Ovary (tissue), 3 donors: ENCODE data around the gene NDUFA13.

ENCODE experiments used
- POLR2A ChIP-seq: fragments of 450-650 bp; IDR thresholded peaks from one replicate; pipeline ENCODE4 v1.6.1; 2017; ENCODE audit warnings: antibody characterized with exemption, mild to moderate bottlenecking, moderate library complexity
- TF ChIP-seq, protein P1 (sequence below), 3 donors: fragments of 450-650 bp in 2 of 3; fragments of 200-600 bp in 1 of 3; IDR thresholded peaks; one replicate each; pipeline versions ENCODE4 v1.5.1 to v1.8.0; 2016 to 2022; ENCODE audit warnings: antibody characterized with exemption in 3 of 3, mild to moderate bottlenecking in 1 of 3
- donor health status: DM: no; HTN: no; CAD: no.

DNA sequence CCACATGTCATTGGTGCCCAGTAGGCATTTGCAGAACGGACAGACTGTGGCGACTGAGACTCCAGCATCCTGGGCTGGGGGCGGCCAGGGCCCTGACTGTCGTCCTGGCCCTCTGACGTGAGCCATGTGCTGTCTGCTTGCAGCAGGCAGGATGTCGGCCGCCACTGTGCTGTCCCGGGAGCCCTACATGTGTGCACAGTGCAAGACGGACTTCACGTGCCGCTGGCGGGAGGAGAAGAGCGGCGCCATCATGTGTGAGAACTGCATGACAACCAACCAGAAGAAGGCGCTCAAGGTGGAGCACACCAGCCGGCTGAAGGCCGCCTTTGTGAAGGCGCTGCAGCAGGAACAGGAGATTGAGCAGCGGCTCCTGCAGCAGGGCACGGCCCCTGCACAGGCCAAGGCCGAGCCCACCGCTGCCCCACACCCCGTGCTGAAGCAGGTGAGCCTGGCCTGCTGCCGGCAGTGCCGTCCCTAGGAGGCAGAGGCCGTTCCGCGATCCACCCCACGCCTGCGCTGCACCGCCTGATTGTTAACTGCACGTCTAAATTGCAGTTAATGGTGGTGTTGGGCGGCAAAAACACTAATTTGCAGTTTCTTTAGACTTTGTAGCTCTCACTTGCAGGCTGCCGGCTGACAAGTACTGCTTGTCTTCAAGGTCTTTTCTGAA lies 14.9 kb upstream of the NDUFA13 start:
- no peak for TF ChIP-seq POLR2A
- TF ChIP-seq, protein P1, sequence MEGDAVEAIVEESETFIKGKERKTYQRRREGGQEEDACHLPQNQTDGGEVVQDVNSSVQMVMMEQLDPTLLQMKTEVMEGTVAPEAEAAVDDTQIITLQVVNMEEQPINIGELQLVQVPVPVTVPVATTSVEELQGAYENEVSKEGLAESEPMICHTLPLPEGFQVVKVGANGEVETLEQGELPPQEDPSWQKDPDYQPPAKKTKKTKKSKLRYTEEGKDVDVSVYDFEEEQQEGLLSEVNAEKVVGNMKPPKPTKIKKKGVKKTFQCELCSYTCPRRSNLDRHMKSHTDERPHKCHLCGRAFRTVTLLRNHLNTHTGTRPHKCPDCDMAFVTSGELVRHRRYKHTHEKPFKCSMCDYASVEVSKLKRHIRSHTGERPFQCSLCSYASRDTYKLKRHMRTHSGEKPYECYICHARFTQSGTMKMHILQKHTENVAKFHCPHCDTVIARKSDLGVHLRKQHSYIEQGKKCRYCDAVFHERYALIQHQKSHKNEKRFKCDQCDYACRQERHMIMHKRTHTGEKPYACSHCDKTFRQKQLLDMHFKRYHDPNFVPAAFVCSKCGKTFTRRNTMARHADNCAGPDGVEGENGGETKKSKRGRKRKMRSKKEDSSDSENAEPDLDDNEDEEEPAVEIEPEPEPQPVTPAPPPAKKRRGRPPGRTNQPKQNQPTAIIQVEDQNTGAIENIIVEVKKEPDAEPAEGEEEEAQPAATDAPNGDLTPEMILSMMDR (IDR thresholded peaks at IDR 0.05), result no peak
